GM13977 (cell line): ENCODE data around the gene BBS7.

ENCODE experiments used
- DNase-seq: peaks from one replicate; pipeline ENCODE4 v3.0.0; 2012; ENCODE audit warnings: low spot score
- CTCF ChIP-seq: IDR thresholded peaks from 2 replicates; pipeline ENCODE4 v1.5.1; 2012; ENCODE audit warnings: mild to moderate bottlenecking, control low read depth; ENCODE audit not compliant: insufficient read depth; ENCODE audit errors: extremely low read depth, missing control alignments
- in situ Hi-C: fragments of 300-500 bp; cut with MboI; formaldehyde crosslinking; loops from one replicate; pipeline ENCODE4 v1.12.0; 2022; ENCODE audit warnings: low sequenced_read_pairs, low pct_unique_long_range_greater_than_20kb, mixed read lengths, inconsistent platforms; ENCODE audit not compliant: unreplicated experiment

Gene BBS7

GRCh38 chr4:121814756-121815155 is 55.5 kb downstream of the BBS7 start:
- no peak for TF ChIP-seq CTCF
- in situ Hi-C loops, result no loop called here
- no peak for DNase-seq

GRCh38 chr4:121811122-121811521 is 59.2 kb downstream of the BBS7 start:
- DNase-seq, result no peak
- in situ Hi-C loops, result no loop called here
- no peak for TF ChIP-seq CTCF

- in situ Hi-C loops, result no loop called here
- TF ChIP-seq CTCF, result no peak
- DNase-seq, result no peak
Observed at GRCh38 chr4:121806411-121806810, 63.9 kb downstream of the BBS7 start.

GRCh38 chr4:121801715-121802075 is 68.6 kb downstream of the BBS7 start:
- no peak for TF ChIP-seq CTCF
- in situ Hi-C loops, result no loop called here
- DNase-seq, result no peak

- no peak for TF ChIP-seq CTCF
- DNase-seq, result peak; percentile 76
- in situ Hi-C loops, result no loop called here
Observed at GRCh38 chr4:121800961-121801714, 69.1 kb downstream of the BBS7 start, which contains the start of gene EXOSC9. TSS of gene EXOSC9 (plus strand) at chr4:121801323. CDS start at chr4:121801425, 102 bp downstream.

GRCh38 chr4:121800638-121800960 is 69.7 kb downstream of the BBS7 start:
- no peak for DNase-seq
- TF ChIP-seq CTCF, result no peak
- in situ Hi-C loops, result no loop called here
